Thoracic aorta (tissue), 2 donors: ENCODE data around the gene TPGS1. TPM values are rescaled to one million over a fixed set of nuclear protein-coding genes. Genes with fewer than 3 reads are reported as not detected.

Experiments used
- ATAC-seq: fragments of 150-250 bp; one replicate; pipeline ENCODE4 v1.8.0; 2017; ENCODE audit warnings: low read depth; ENCODE audit not compliant: insufficient number of reproducible peaks, low FRiP score
- DNase-seq: peaks from one replicate; pipeline ENCODE4 v3.0.0-alpha.2; 2020; ENCODE audit warnings: low spot score
- H3K27ac ChIP-seq, 2 donors: fragments of 200-600 bp; sonication (generic); 1 replicate in 1 of 2; 2 replicates in 1 of 2; pipeline ENCODE4 v1.5.1; 2016; ENCODE audit warnings: mild to moderate bottlenecking in 2 of 2, moderate library complexity in 2 of 2
- H3K27me3 ChIP-seq: fragments of 200-600 bp; sonication (generic); replicated peaks from 2 replicates; pipeline ENCODE4 v1.6.0; 2016; ENCODE audit warnings: mild to moderate bottlenecking; ENCODE audit not compliant: insufficient read depth
- H3K36me3 ChIP-seq: fragments of 200-600 bp; sonication (generic); one replicate; pipeline ENCODE4 v1.5.1; 2016
- H3K4me1 ChIP-seq, 2 donors: fragments of 200-600 bp; sonication (generic); 1 replicate in 1 of 2; 2 replicates in 1 of 2; pipeline versions ENCODE4 v1.5.1 to v1.6.0; 2016; ENCODE audit warnings: low read depth in 2 of 2, mild to moderate bottlenecking in 1 of 2; ENCODE audit not compliant: control insufficient read depth in 1 of 2
- H3K4me3 ChIP-seq: fragments of 200-600 bp; sonication (generic); 2 replicates; pipeline ENCODE4 v1.5.1; 2016; ENCODE audit warnings: mild to moderate bottlenecking
- H3K9me3 ChIP-seq: fragments of 200-600 bp; sonication (generic); 2 replicates; pipeline ENCODE4 v1.5.1; 2016
- CTCF ChIP-seq: fragments of 200-600 bp; sonication (generic); IDR thresholded peaks from one replicate; pipeline ENCODE4 v1.5.1; 2019; ENCODE audit warnings: antibody characterized with exemption
- total RNA-seq, 2 donors: library from RNA; depleted of rRNA; stranded (reverse); fragments of >200 nt; gene quantifications; one replicate each; pipeline versions ENCODE4 v1.1.0 to v1.2.3, GENCODE V29; 2016

Gene TPGS1
- total RNA-seq, 2 donors from 2014 or later: 34.1 to 94.1 TPM

- Histone ChIP-seq H3K27ac (no peak overlapping the region), H3K36me3 (no peaks in the 10 kb centered on the region), H3K4me3 (no peak overlapping the region), H3K27me3 (peaks cover 3% of the 10 kb centered on the region), H3K4me1 (peaks cover 0 to 5% of the 10 kb centered on the region in 2 donors), H3K9me3 (no peaks in the 10 kb centered on the region)
- DNase-seq (no peak), ATAC-seq (no peak)
- TF ChIP-seq CTCF: no peak
These were observed 42.1 kb upstream of the TPGS1 start for GRCh38 chr19:465056-465816.

GRCh38 chr19:467554-467953 is 39.7 kb upstream of the TPGS1 start:
- Histone ChIP-seq H3K4me3 (no peak overlapping the region), H3K27me3 (no peaks in the 10 kb centered on the region), H3K9me3 (no peaks in the 10 kb centered on the region), H3K4me1 (no peaks in the 10 kb centered on the region), H3K36me3 (no peaks in the 10 kb centered on the region), H3K27ac (no peak overlapping the region)
- no peak for ATAC-seq
- TF ChIP-seq CTCF: no peak
- no peak for DNase-seq

GRCh38 chr19:468587-469256 is 38.6 kb upstream of the TPGS1 start:
- no peak for TF ChIP-seq CTCF
- no peak for ATAC-seq

GRCh38 chr19:469833-470232 is 37.5 kb upstream of the TPGS1 start:
- H3K27me3 ChIP-seq: no peaks in the 10 kb centered on the region
- no peak overlapping the region for H3K27ac ChIP-seq
- H3K4me1 ChIP-seq: no peaks in the 10 kb centered on the region
- ATAC-seq (no peak), DNase-seq (no peak)
- H3K36me3 ChIP-seq: no peaks in the 10 kb centered on the region
- no peaks in the 10 kb centered on the region for H3K9me3 ChIP-seq
- H3K4me3 ChIP-seq: no peak overlapping the region
- no peak for TF ChIP-seq CTCF

More at GRCh38 chr19:468587-469256, 38.6 kb upstream of the TPGS1 start:
- Histone ChIP-seq H3K4me1 (no peaks in the 10 kb centered on the region), H3K9me3 (no peaks in the 10 kb centered on the region), H3K27me3 (no peaks in the 10 kb centered on the region), H3K36me3 (no peaks in the 10 kb centered on the region), H3K27ac (no peak overlapping the region), H3K4me3 (no peak overlapping the region)
- DNase-seq: no peak

GRCh38 chr19:470701-471100 is 36.6 kb upstream of the TPGS1 start:
- Histone ChIP-seq H3K4me3 (no peak overlapping the region), H3K36me3 (no peaks in the 10 kb centered on the region), H3K27me3 (no peaks in the 10 kb centered on the region), H3K9me3 (no peaks in the 10 kb centered on the region), H3K4me1 (no peaks in the 10 kb centered on the region), H3K27ac (no peak overlapping the region)
- DNase-seq (no peak), ATAC-seq (no peak)
- no peak for TF ChIP-seq CTCF
